Esophagus muscularis mucosa (tissue), 4 donors: ENCODE data around the gene PTPRN2. TPM values are rescaled to one million over a fixed set of nuclear protein-coding genes. Genes with fewer than 3 reads are reported as not detected.

Source experiments
- DNase-seq: peaks from one replicate; pipeline ENCODE4 v3.0.0-alpha.2; 2017; ENCODE audit errors: extremely low spot score
- H3K27ac ChIP-seq, 4 donors: fragments of 200-600 bp; sonication (generic); replicated peaks in 1 of 4; 1 replicate in 3 of 4; 2 replicates in 1 of 4; pipeline ENCODE4 v1.5.1; 2016 to 2019; ENCODE audit warnings: mild to moderate bottlenecking in 1 of 4
- H3K27me3 ChIP-seq, 4 donors: fragments of 200-600 bp; sonication (generic); one replicate each; pipeline versions ENCODE4 v1.5.1 to v1.6.0; 2016 to 2019
- H3K36me3 ChIP-seq, 4 donors: fragments of 200-600 bp; sonication (generic); one replicate each; pipeline ENCODE4 v1.5.1; 2016 to 2019
- H3K4me1 ChIP-seq, 4 donors: fragments of 200-600 bp; sonication (generic); one replicate each; pipeline ENCODE4 v1.5.1; 2016 to 2019
- H3K4me3 ChIP-seq, 4 donors: fragments of 200-600 bp; sonication (generic); 1 replicate in 2 of 4; 2 replicates in 2 of 4; pipeline ENCODE4 v1.5.1; 2016 to 2019; ENCODE audit warnings: mild to moderate bottlenecking in 4 of 4, moderate library complexity in 1 of 4
- H3K9me3 ChIP-seq, 4 donors: fragments of 200-600 bp; sonication (generic); 1 replicate in 3 of 4; 2 replicates in 1 of 4; pipeline ENCODE4 v1.5.1; 2016 to 2019
- EP300 ChIP-seq: sonication (generic); formaldehyde crosslinking; IDR thresholded peaks from one replicate; pipeline ENCODE4 v1.6.1; 2017; ENCODE audit warnings: antibody characterized with exemption
- POLR2A ChIP-seq: fragments of 450-650 bp; IDR thresholded peaks from one replicate; pipeline ENCODE4 v1.6.1; 2017; ENCODE audit warnings: antibody characterized with exemption, moderate library complexity, mild to moderate bottlenecking, low read depth
- POLR2AphosphoS5 ChIP-seq, 2 donors: sonication (generic); formaldehyde crosslinking; IDR thresholded peaks; one replicate each; pipeline ENCODE4 v1.6.1; 2017; ENCODE audit warnings: antibody characterized with exemption in 2 of 2
- WGBS: methylation state at CpG from one replicate; pipeline ENCODE4 v1.1.5; 2018; 5-methylcytosine and 5-hydroxymethylcytosine counted together
- intact Hi-C: fragments of 100-400 bp; cut with DNase I; formaldehyde crosslinking; loops from one replicate; pipeline ENCODE4 v1.15.1; 2023
- total RNA-seq, 4 donors: library from RNA; depleted of rRNA; stranded (reverse); fragments of >200 nt; gene quantifications; one replicate each; pipeline versions ENCODE4 v1.1.0 to v1.2.1, GENCODE V29; 2016
- TF ChIP-seq, protein P1 (sequence below), 3 experiments: fragments of 200-600 bp in 2 of 3; fragments of 450-650 bp in 1 of 3; sonication (generic) in 2 of 3; IDR thresholded peaks; one replicate each; pipeline ENCODE4 v1.5.1; 2017 to 2019; ENCODE audit warnings: antibody characterized with exemption in 3 of 3, mild to moderate bottlenecking in 2 of 3, moderate library complexity in 1 of 3

PTPRN2 gene
- total RNA-seq, 4 donors from 2014 or later: 2.1 to 3.1 (median 3.1) TPM

DNA sequence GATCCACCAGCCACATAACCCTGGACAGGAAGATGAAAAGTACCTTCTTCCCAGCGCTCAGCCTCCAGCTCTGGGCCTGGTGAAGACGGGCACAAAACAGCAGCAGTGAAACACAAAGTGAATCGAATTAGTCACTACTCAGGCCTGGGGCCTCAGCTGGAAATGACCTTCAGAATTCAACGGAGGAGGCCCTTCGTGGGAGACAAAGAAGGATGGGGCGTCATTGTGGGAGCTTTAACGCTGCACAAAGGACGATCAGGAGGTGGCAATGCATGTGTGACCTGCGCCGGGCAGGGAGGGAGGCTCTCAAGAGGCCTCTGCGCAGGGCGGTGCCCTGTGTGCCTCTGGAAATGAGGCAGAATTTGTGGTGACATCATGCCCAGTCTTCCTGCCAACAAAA, 1089.0 kb downstream of the PTPRN2 start:
- DNase-seq: no peak
- Histone ChIP-seq H3K9me3 (no peaks in the 10 kb centered on the region), H3K27ac (no peak overlapping the region), H3K36me3 (no peaks in the 10 kb centered on the region), H3K27me3 (peaks cover 0 to 38% (median 0%) of the 10 kb centered on the region in 4 donors), H3K4me3 (no peak overlapping the region), H3K4me1 (no peaks in the 10 kb centered on the region)
- 78% methylated on average over 12 of the region's 12 CpGs for WGBS
- intact Hi-C loops: no loop called here
- TF ChIP-seq POLR2A (no peak), EP300 (no peak), POLR2AphosphoS5 (IDR thresholded peaks at IDR 0.05) (no peak)
- TF ChIP-seq, protein P1, sequence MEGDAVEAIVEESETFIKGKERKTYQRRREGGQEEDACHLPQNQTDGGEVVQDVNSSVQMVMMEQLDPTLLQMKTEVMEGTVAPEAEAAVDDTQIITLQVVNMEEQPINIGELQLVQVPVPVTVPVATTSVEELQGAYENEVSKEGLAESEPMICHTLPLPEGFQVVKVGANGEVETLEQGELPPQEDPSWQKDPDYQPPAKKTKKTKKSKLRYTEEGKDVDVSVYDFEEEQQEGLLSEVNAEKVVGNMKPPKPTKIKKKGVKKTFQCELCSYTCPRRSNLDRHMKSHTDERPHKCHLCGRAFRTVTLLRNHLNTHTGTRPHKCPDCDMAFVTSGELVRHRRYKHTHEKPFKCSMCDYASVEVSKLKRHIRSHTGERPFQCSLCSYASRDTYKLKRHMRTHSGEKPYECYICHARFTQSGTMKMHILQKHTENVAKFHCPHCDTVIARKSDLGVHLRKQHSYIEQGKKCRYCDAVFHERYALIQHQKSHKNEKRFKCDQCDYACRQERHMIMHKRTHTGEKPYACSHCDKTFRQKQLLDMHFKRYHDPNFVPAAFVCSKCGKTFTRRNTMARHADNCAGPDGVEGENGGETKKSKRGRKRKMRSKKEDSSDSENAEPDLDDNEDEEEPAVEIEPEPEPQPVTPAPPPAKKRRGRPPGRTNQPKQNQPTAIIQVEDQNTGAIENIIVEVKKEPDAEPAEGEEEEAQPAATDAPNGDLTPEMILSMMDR (IDR thresholded peaks at IDR 0.05): no peak

DNA sequence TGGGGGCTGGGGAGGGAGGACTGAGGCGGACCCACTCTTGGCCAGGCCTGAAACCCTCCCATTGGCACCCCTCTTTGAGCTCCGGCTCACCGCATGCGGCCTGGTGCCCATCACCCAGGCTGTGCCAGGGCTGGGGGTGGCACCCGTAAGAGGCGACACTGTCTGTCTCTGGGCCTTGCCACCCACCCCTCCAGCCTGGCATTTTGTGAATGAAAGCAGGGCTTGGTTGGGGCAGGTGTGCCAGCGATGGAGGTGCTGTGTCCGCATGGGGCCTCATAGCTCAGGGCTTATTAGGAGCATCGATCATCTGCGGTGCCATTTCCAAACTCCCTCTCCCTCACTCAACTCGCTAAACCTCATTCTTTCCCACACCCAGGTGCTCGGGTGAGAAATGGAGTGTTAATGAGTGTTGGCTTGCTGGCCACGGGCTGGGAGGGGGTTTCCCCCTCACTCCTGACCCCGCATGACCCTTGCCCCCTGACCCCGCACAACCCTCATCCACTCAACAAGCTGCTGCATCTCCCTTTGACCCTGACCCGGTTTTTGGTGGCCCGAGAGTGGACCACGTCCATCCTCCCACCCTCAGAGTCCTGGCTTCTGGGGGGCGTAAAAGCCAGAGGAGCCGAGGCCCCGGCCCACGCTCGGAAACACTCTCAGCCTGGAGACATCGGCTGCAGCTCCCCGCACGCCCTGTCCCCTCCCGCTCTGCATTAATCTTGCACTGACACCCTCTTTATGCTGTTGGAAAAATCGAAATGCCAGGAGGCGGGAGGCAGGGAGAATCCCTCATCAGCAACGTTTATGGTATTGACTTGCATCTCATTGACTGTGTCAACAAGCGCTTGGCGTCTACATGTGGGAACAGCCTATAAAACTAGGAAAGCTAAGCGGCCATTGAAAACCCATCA, 1089.6 kb downstream of the PTPRN2 start:
- H3K27ac ChIP-seq: no peak overlapping the region
- intact Hi-C loops: no loop called here
- H3K27me3 ChIP-seq: peaks cover 0 to 38% (median 0%) of the 10 kb centered on the region in 4 donors
- H3K36me3 ChIP-seq: no peaks in the 10 kb centered on the region
- H3K4me1 ChIP-seq: no peaks in the 10 kb centered on the region
- WGBS: 75% methylated on average over 19 of the region's 33 CpGs
- DNase-seq: no peak
- no peaks in the 10 kb centered on the region for H3K9me3 ChIP-seq
- TF ChIP-seq POLR2AphosphoS5 (IDR thresholded peaks at IDR 0.05) (no peak), POLR2A (no peak), EP300 (no peak)
- TF ChIP-seq, protein P1 (IDR thresholded peaks at IDR 0.05): no peak
- no peak overlapping the region for H3K4me3 ChIP-seq

DNA sequence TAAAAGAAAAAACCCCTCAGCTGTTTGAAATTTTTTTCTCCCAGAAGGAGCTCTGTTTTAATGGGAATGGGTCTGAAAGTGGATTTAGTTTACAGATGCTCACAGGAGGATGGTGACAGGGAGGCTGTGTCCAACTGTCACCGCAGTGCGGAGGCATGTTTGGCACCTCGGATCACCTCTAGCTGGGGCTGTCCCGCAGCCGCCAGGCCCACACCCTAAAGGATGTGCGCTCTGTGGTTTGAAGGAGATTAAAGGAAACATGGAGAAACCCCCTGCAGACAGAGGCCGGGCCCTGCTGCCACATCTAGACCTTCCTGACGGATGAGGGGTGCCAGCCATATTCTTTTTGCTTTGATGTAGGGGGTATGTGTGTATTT, 1090.3 kb downstream of the PTPRN2 start:
- no peak overlapping the region for H3K27ac ChIP-seq
- no peak overlapping the region for H3K4me3 ChIP-seq
- WGBS: 89% methylated on average over 4 of the region's 8 CpGs
- TF ChIP-seq, protein P1 (IDR thresholded peaks at IDR 0.05): no peak
- TF ChIP-seq EP300 (no peak), POLR2A (no peak), POLR2AphosphoS5 (IDR thresholded peaks at IDR 0.05) (no peak)
- no peaks in the 10 kb centered on the region for H3K36me3 ChIP-seq
- no peaks in the 10 kb centered on the region for H3K9me3 ChIP-seq
- intact Hi-C loops: no loop called here
- H3K4me1 ChIP-seq: no peaks in the 10 kb centered on the region
- DNase-seq: no peak
- peaks cover 0 to 31% (median 0%) of the 10 kb centered on the region in 4 donors for H3K27me3 ChIP-seq

DNA sequence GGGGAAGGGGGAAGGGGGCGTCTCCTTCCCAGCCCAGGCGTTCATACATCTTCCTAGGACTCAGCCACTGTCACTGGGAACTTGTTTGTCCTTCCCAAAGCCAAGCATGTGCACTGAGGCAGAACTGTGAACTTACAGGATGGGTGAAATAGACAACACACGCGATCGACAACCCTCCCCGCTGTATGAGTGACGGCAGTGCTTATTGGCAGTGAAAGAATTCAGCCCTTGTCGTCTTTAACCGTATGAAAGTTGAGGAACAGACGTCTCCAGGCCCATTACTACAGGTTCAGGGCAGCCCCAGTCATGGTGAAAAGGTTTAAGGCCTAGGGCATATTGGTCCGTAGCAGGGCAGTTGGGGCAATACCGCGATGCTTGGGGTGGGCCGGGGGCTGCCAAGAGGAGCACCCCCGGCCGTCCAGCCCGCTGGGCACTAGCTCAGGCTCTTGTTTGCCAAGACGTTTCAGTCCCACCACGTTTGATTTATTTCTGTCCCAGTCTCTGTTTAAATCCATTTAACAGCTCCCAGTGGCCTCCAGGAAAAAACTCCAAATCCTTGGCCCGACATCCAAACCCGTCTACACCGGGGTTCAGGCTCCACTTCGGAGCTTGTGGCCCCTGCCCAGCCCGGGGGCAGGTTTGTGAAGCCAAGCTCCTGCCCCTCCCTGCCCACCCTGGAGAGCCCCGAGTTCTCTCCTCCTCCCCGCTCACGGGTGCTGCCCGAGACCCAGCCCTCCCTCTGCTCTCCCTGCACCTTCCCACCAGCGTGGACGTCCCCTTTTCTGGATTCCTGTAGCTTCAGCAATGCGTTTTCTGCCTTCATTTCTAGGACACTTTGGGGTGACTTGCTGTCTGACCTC, 1091.0 kb downstream of the PTPRN2 start:
- Histone ChIP-seq H3K4me1 (no peaks in the 10 kb centered on the region), H3K27me3 (peaks cover 0 to 31% (median 0%) of the 10 kb centered on the region in 4 donors), H3K9me3 (peaks cover 0 to 4% (median 0%) of the 10 kb centered on the region in 4 donors), H3K4me3 (no peak overlapping the region), H3K36me3 (no peaks in the 10 kb centered on the region), H3K27ac (no peak overlapping the region)
- intact Hi-C loops: no loop called here
- no peak for DNase-seq
- 76% methylated on average over 29 of the region's 31 CpGs for WGBS
- TF ChIP-seq, protein P1 (IDR thresholded peaks at IDR 0.05): no peak
- TF ChIP-seq POLR2AphosphoS5 (IDR thresholded peaks at IDR 0.05) (no peak), POLR2A (no peak)
